ENCODE results near the gene TTC28. TPM values are rescaled to one million over a fixed set of nuclear protein-coding genes. Genes with fewer than 3 reads are reported as not detected.

TTC28 gene
- total RNA-seq, 1 donor from 2014 or later = 16.4 TPM

DNA sequence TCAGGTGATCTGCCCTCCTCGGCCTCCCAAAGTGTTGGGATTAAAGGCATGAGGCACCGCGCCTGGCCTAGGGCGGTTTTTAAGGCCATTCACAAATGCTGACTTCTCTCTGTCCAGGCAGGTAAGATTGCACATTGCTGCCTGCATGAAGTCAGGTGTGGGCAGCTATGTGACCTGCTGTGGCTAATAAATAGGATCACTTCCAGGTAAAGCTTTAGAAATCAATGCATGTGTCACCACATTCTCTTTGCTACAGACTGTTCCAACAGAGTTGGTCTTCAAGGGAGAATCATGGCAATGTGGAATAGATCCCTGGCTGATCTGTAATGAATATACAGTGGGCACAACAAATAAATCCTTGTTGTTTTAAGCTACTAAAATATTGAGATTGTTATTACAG is 500.2 kb downstream of the TTC28 start:
- H3K36me3 ChIP-seq = no peaks in the 10 kb centered on the region
- TF ChIP-seq, protein P1, sequence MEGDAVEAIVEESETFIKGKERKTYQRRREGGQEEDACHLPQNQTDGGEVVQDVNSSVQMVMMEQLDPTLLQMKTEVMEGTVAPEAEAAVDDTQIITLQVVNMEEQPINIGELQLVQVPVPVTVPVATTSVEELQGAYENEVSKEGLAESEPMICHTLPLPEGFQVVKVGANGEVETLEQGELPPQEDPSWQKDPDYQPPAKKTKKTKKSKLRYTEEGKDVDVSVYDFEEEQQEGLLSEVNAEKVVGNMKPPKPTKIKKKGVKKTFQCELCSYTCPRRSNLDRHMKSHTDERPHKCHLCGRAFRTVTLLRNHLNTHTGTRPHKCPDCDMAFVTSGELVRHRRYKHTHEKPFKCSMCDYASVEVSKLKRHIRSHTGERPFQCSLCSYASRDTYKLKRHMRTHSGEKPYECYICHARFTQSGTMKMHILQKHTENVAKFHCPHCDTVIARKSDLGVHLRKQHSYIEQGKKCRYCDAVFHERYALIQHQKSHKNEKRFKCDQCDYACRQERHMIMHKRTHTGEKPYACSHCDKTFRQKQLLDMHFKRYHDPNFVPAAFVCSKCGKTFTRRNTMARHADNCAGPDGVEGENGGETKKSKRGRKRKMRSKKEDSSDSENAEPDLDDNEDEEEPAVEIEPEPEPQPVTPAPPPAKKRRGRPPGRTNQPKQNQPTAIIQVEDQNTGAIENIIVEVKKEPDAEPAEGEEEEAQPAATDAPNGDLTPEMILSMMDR (IDR thresholded peaks at IDR 0.05; ENCODE audit: borderline replicate concordance) = no peak
- H3K9me3 ChIP-seq (replicated peaks) = no peaks in the 10 kb centered on the region
- intact Hi-C loops (cut with micrococcal nuclease) = no loop called here
- no peak overlapping the region for H3K27ac ChIP-seq (replicated peaks)
- no peaks in the 10 kb centered on the region for H3K27me3 ChIP-seq (ENCODE audit: low read depth)
- H3K4me1 ChIP-seq = peaks cover 42% of the 10 kb centered on the region
- no peak for DNase-seq
- no peak overlapping the region for H3K4me3 ChIP-seq

DNA sequence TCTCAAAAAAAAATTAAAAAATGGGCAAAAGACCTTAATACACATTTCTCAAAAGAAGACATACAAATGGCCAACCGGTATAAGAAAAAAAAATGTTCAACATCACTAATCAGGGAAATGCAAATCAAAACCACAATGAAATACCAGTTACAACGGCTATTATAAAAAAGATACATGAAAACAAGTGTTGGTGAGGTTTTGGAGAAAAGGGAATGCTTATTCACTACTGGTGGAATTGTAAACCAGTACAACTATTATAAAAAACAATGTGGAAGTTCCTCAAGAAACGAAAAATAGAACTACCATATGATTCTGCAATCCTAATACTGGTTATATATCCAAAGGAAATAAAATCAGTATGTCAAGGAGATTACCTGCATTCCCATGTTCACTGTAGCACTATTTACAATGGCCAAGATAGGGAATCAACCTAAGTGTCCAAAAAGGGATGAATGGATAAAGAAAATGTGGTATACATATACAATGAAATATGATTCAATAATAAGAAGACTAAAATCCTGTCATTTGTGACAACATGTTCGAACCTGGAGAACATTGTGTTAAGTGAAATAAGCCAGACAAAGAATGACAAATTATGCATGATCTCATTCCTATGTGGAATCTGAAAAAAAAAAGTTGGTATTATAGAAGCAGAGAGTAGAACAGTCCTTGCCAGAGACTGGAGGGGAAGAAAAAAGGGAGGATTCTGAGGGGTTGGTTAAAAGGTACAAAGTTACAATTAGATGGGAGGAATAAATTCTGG is 503.7 kb downstream of the TTC28 start:
- no peaks in the 10 kb centered on the region for H3K36me3 ChIP-seq
- intact Hi-C loops (cut with micrococcal nuclease) = no loop called here
- no peaks in the 10 kb centered on the region for H3K27me3 ChIP-seq (ENCODE audit: low read depth)
- no peak overlapping the region for H3K27ac ChIP-seq (replicated peaks)
- peaks cover 36% of the 10 kb centered on the region for H3K4me1 ChIP-seq
- TF ChIP-seq, protein P1 (IDR thresholded peaks at IDR 0.05; ENCODE audit: borderline replicate concordance) = no peak
- no peak overlapping the region for H3K4me3 ChIP-seq
- no peak for DNase-seq
- H3K9me3 ChIP-seq (replicated peaks) = no peaks in the 10 kb centered on the region

DNA sequence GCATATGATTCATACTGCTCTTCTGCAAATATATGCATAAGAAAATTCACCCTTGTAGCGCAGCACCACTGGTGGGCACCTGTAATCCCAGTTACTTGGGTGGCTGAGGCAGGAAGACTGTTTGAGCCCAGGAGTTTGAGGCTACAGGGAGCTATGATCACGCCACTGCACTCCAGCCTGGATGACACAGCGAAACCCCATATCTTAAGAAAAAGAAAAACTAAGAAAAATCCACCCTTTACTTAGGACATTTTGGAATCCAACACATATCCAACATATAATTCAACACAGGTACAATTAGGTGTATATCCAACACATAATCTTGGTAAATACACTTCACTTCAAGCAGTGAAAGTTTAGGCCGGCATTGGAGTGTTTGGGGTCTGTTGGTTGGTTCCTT is 505.1 kb downstream of the TTC28 start:
- H3K27ac ChIP-seq (replicated peaks) = no peak overlapping the region
- intact Hi-C loops (cut with micrococcal nuclease) = no loop called here
- TF ChIP-seq, protein P1 (IDR thresholded peaks at IDR 0.05; ENCODE audit: borderline replicate concordance) = no peak
- DNase-seq = no peak
- no peaks in the 10 kb centered on the region for H3K27me3 ChIP-seq (ENCODE audit: low read depth)
- H3K9me3 ChIP-seq (replicated peaks) = no peaks in the 10 kb centered on the region
- peaks cover 33% of the 10 kb centered on the region for H3K4me1 ChIP-seq
- H3K36me3 ChIP-seq = no peaks in the 10 kb centered on the region
- no peak overlapping the region for H3K4me3 ChIP-seq

DNA sequence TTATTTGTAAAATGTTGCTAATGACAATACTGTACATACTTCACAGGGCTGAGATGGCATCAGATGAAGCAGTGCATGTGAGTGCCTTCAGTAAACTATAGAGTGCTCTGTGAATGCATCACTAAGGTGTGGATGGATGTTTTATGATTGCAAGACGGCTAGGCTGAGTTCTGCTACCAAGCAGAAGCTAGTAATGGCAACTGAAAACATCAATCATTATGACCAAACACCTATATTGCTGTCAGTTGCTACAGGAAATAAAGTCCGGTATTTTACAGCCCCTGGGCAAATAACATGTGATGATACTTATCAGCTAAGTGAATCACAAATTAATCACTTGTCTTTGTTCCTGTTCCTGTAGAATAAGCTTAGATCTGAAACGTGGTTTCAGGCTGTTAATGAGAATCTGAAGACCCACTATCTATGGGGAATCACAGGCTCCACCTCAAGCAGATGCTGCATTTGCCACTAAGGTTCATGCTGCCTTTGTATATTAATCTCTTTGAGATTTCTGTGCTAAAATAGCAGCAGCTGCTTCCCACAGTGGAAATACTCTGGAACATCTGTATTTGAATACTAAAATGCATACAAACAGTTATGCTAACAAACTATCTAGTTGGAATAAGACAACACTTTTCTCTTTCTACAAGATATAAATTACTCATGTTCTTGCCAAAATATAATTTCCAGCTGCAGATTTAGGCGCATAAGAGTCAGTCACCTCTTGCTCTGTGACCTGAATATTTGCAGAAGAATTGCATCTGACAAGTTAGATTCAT is 506.6 kb downstream of the TTC28 start:
- H3K9me3 ChIP-seq (replicated peaks) = peaks cover 7% of the 10 kb centered on the region
- no peaks in the 10 kb centered on the region for H3K36me3 ChIP-seq
- intact Hi-C loops (cut with micrococcal nuclease) = no loop called here
- H3K4me1 ChIP-seq = peaks cover 33% of the 10 kb centered on the region
- H3K27me3 ChIP-seq (ENCODE audit: low read depth) = no peaks in the 10 kb centered on the region
- no peak for DNase-seq
- H3K4me3 ChIP-seq = no peak overlapping the region
- TF ChIP-seq, protein P1 (IDR thresholded peaks at IDR 0.05; ENCODE audit: borderline replicate concordance) = no peak
- H3K27ac ChIP-seq (replicated peaks) = no peak overlapping the region

DNA sequence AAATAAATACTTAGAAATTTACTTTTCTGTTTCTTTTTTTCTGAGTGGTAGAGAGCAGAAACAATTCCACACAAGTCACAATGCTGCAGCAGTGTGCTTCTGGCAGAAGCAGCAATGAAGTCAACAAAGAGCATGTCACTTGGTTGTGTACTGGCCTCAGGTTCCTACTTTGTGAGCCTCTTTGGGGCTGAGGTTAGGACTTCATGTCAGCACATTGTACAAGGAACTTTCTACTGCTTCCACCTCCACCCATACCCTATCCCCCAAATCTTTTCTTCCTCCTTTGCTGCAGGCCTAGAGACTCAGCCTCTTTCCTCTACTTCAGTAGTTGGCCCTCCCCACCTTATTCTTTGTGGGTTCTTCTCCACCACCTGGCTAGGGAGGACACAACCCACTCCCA is 507.9 kb downstream of the TTC28 start:
- intact Hi-C loops (cut with micrococcal nuclease) = no loop called here
- H3K4me3 ChIP-seq = no peak overlapping the region
- DNase-seq = no peak
- H3K36me3 ChIP-seq = no peaks in the 10 kb centered on the region
- H3K4me1 ChIP-seq = peaks cover 33% of the 10 kb centered on the region
- H3K9me3 ChIP-seq (replicated peaks) = peaks cover 7% of the 10 kb centered on the region
- no peaks in the 10 kb centered on the region for H3K27me3 ChIP-seq (ENCODE audit: low read depth)
- TF ChIP-seq, protein P1 (IDR thresholded peaks at IDR 0.05; ENCODE audit: borderline replicate concordance) = no peak
- H3K27ac ChIP-seq (replicated peaks) = no peak overlapping the region

Data from left ventricle myocardium inferior (tissue), 1 donor.